HUES64 (cell line): ENCODE data around the gene AGPAT1.
"Not testable (repeated sequence)": the region's sequence is repeated elsewhere in the genome, so short reads cannot be mapped to it uniquely, and the experiment has no call there.

Experiments
- H3K27ac ChIP-seq: 2 replicates; pipeline ENCODE4 v1.7.0; 2013; ENCODE audit warnings: low read depth, low read length, inconsistent platforms
- H3K27me3 ChIP-seq: 2 replicates; pipeline ENCODE4 v1.6.1; 2013; ENCODE audit warnings: mild to moderate bottlenecking, low read length; ENCODE audit not compliant: insufficient read depth
- H3K36me3 ChIP-seq: 2 replicates; pipeline ENCODE4 v1.6.1; 2013; ENCODE audit warnings: mild to moderate bottlenecking, low read length; ENCODE audit not compliant: insufficient read depth
- H3K4me1 ChIP-seq: 2 replicates; pipeline ENCODE4 v1.6.1; 2013; ENCODE audit warnings: mild to moderate bottlenecking, low read length, moderate library complexity; ENCODE audit not compliant: insufficient read depth
- H3K4me3 ChIP-seq: 2 replicates; pipeline ENCODE4 v1.5.1; 2013; ENCODE audit warnings: mild to moderate bottlenecking, low read length, moderate library complexity
- H3K9ac ChIP-seq: 2 replicates; pipeline ENCODE4 v1.6.1; 2013; ENCODE audit warnings: mild to moderate bottlenecking, low read depth, low read length
- H3K9me3 ChIP-seq: 2 replicates; pipeline ENCODE4 v1.6.1; 2013; ENCODE audit warnings: low read depth, low read length; ENCODE audit not compliant: insufficient read depth
- WGBS: fragments of 150-250, 120-280 bp; methylation state at CpG from one replicate; pipeline ENCODE4 v1.1.7; 2013; ENCODE audit warnings: missing lambda C conversion rate; 5-methylcytosine and 5-hydroxymethylcytosine counted together

AGPAT1 gene

DNA sequence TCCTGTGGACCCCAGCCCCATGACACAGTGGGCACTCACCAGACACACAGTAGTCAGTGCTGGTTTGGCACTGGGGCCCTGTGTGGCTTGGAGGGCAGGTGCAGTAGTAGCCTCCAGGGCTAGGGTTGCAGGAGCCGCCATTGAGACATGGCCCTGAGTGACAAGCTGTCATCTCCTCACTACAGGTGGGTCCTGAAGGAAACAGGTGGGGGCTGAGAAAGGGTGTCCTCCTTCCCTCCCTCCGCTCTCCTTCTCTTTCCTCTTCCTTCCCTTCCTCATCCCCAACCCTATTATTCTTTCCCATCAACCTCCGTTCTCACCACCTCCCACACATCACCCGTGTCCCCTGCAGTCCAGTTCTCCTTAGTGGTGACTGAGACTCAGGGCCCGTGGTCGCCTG lies 37.8 kb upstream of the AGPAT1 start:
- Histone ChIP-seq H3K4me1 (no peaks in the 10 kb centered on the region), H3K9me3 (no peaks in the 10 kb centered on the region), H3K27me3 (no peaks in the 10 kb centered on the region), H3K36me3 (no peaks in the 10 kb centered on the region), H3K27ac (no peak overlapping the region), H3K9ac (no peak overlapping the region), H3K4me3 (no peak overlapping the region)
- WGBS, result 87% methylated on average over 6 of the region's 6 CpGs

DNA sequence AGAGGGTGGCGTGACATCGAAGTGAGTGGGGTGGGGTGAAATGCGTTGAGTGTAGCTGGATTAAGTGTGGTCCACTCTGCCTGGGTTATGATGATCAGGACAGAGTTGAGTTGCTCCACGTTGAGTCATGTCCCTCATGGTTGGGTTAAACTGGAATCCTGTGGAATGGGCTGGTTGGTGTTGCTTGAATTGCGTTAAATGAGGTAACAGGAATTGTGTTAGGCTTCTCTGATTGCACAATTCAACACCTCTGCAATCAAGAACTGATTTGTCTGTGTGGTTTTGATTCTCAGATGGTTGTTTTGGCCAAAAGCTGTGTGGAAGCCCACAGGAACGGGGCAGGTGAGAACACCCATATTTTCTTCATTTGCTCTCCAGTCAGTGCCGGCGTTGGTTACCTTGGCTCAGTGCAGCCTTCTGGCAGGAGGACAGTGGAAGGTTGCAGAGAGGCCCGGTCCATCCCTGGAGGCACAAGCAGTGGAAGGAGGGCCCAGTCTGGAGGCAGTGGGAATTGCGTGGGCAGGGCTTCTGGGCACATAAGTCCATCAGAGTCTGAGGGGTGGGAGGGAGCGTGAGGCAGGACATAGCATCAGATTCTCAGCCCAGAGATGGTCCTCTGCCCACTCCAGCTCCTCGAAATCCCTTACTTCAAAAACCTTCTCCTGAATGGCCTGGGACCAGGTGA lies 36.3 kb upstream of the AGPAT1 start:
- Histone ChIP-seq H3K4me3 (no peak overlapping the region), H3K27me3 (no peaks in the 10 kb centered on the region), H3K27ac (no peak overlapping the region), H3K36me3 (no peaks in the 10 kb centered on the region), H3K9ac (no peak overlapping the region), H3K9me3 (no peaks in the 10 kb centered on the region), H3K4me1 (no peaks in the 10 kb centered on the region)
- WGBS, result 91% methylated on average over 12 of the region's 12 CpGs

DNA sequence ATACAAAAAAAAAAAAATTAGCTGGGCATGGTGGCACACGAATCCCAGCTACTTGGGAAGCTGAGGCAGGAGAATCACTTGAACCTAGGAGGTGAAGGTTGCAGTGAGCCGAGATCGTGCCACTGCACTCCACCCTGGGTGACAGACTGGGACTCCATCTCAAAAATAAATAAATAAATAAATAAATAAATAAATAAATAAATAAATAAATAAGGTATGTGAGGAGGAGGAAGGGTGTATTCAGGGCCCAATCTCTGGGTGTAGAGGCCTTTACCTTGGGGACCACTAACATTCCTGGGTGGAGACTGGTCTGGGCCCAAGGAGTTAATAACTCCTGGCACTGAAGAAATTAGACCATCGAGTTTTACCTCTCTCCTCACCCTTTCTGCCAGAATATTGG lies 35.5 kb upstream of the AGPAT1 start:
- WGBS, result 87% methylated on average over 3 of the region's 4 CpGs
- H3K27ac ChIP-seq, H3K9me3 ChIP-seq, H3K4me1 ChIP-seq, H3K36me3 ChIP-seq, H3K4me3 ChIP-seq, H3K9ac ChIP-seq, H3K27me3 ChIP-seq: not testable (repeated sequence)

- no peaks in the 10 kb centered on the region for H3K4me1 ChIP-seq
- WGBS, result 83% methylated on average over 5 of the region's 5 CpGs
Measured at GRCh38 chr6:32210191-32210601, 34.3 kb upstream of the AGPAT1 start.

DNA sequence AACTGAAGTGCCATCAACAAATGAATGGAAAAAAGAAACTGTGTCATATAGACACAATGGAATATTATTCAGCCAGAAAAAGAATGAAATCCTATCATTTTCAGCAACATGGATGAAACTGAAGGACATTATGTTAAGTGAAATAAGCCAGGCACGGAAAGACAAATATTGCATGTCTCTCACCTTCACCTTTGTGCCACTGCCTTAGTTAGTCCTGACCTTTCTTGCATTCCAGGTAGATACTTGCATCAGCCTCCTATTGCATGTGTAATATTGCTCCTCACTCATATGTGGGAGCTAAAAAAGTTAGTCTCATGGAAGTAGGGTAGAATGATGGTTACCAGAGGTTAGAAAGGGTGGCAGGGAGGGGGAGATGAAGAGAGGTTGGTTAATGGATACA lies 33.1 kb upstream of the AGPAT1 start:
- Histone ChIP-seq H3K27ac (no peak overlapping the region), H3K4me1 (no peaks in the 10 kb centered on the region), H3K9me3 (no peaks in the 10 kb centered on the region), H3K36me3 (no peaks in the 10 kb centered on the region), H3K27me3 (no peaks in the 10 kb centered on the region), H3K4me3 (no peak overlapping the region), H3K9ac (no peak overlapping the region)
- WGBS, result 100% methylated on average over 1 of the region's 1 CpG

More at GRCh38 chr6:32210191-32210601, 34.3 kb upstream of the AGPAT1 start:
- no peak overlapping the region for H3K27ac ChIP-seq
- no peak overlapping the region for H3K4me3 ChIP-seq
- H3K9me3 ChIP-seq, result no peaks in the 10 kb centered on the region
- H3K27me3 ChIP-seq, result no peaks in the 10 kb centered on the region
- no peak overlapping the region for H3K9ac ChIP-seq
- H3K36me3 ChIP-seq, result no peaks in the 10 kb centered on the region

GRCh38 chr6:32204268-32204715 lies 28.4 kb upstream of the AGPAT1 start:
- WGBS, result 85% methylated on average over 3 of the region's 3 CpGs
- H3K27me3 ChIP-seq, result no peaks in the 10 kb centered on the region

DNA sequence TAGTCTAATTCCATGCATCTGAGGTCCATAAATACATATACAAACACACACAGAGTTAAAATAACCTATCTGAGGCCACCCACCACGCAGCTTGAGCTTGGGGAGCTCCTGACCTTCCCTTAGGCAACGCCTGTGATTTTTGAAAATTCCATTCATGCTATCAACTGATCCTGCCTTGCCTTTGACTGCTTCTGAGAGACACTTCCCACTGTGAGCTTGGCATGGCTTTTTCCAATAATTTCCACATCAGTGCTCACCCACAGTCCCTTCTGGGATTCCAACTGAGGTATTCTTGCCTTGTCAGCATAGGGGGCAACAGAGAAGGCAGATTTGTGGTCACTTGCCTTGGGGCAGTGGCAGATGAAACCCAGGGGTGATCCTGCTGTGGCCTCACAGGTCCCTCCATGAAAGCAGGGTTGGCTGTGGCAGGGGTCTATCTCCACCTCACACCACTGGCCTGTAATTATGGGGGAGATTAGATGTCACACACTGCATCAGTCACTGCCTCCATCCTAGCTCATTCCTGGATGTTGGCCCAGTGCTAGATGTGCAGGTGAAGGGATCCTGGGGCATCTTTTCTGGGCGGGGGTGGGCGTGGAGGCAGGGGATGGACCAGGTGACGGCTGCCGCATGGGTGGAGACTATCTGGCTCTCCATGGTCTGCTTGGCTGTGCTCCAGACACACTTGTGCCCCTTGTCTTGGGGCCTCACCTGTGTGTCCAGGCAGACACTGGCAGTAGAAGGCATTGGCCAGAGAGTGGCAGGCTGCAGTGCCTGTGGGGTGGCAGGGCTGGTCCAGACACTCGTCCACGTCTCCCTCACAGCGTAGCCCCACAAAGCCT lies 27.8 kb upstream of the AGPAT1 start:
- H3K36me3 ChIP-seq, result no peaks in the 10 kb centered on the region
- H3K27ac ChIP-seq, result no peak overlapping the region
- H3K9me3 ChIP-seq, result no peaks in the 10 kb centered on the region
- H3K27me3 ChIP-seq, result no peaks in the 10 kb centered on the region
- H3K4me1 ChIP-seq, result no peaks in the 10 kb centered on the region
- 90% methylated on average over 9 of the region's 9 CpGs for WGBS
- no peak overlapping the region for H3K9ac ChIP-seq
- H3K4me3 ChIP-seq, result no peak overlapping the region

More at GRCh38 chr6:32204268-32204715, 28.4 kb upstream of the AGPAT1 start:
- H3K4me1 ChIP-seq, result no peaks in the 10 kb centered on the region
- no peak overlapping the region for H3K9ac ChIP-seq
- H3K4me3 ChIP-seq, result no peak overlapping the region
- H3K36me3 ChIP-seq, result no peaks in the 10 kb centered on the region
- H3K9me3 ChIP-seq, result no peaks in the 10 kb centered on the region
- H3K27ac ChIP-seq, result no peak overlapping the region

- Histone ChIP-seq H3K27ac (no peak overlapping the region), H3K27me3 (no peaks in the 10 kb centered on the region), H3K36me3 (no peaks in the 10 kb centered on the region), H3K9me3 (no peaks in the 10 kb centered on the region), H3K9ac (no peak overlapping the region), H3K4me1 (peaks cover 5% of the 10 kb centered on the region; the same call in 1 of the 2 replicates), H3K4me3 (no peak overlapping the region)
- WGBS, result 89% methylated on average over 9 of the region's 9 CpGs
Measured at GRCh38 chr6:32202186-32202585, 26.3 kb upstream of the AGPAT1 start.

DNA sequence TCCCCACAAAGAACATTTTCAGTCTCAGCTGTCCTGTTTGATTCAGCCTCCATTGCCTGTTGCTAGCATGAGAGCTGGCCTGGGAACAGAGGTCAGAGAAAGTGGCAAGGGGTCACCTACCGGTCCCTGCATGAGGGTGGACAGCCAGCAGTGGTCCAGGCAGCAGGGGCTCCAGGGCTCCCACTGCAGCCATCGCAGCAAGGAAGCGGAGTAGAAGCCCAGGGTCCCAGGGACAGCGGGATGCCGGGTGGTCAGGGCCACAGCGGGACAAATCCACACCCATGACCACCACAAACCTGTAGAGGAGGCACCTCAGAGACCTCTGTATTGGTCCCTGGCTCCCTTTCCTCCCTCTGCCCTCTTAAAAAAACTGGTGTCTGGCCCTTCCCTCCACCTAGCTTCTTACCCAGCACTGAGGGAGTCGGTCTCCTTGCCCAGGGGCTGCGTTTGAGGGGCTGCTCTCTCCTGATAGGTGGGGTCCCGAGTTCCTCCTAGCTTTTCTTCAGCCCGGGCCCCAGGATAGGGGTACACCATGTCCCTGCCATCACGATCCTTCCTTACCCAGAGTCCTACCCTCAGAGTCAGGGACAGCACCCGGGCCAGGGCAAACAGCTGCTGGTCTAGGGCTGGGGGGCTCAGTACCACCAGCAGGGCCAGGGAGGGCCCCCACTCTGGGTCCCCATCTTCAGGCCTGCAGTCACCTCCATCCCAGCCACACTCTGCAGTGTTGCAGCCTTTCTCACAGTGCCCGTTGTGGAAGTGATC lies 25.0 kb upstream of the AGPAT1 start:
- no peak overlapping the region for H3K4me3 ChIP-seq
- peaks cover 12% of the 10 kb centered on the region for H3K4me1 ChIP-seq
- no peaks in the 10 kb centered on the region for H3K27me3 ChIP-seq
- H3K9ac ChIP-seq, result no peak overlapping the region
- H3K9me3 ChIP-seq, result no peaks in the 10 kb centered on the region
- H3K27ac ChIP-seq, result no peak overlapping the region
- 94% methylated on average over 12 of the region's 13 CpGs for WGBS
- H3K36me3 ChIP-seq, result no peaks in the 10 kb centered on the region

GRCh38 chr6:32198866-32199265 lies 23.0 kb upstream of the AGPAT1 start:
- H3K9me3 ChIP-seq, result no peaks in the 10 kb centered on the region
- no peak overlapping the region for H3K9ac ChIP-seq
- WGBS, result 92% methylated on average over 17 of the region's 17 CpGs
- no peaks in the 10 kb centered on the region for H3K27me3 ChIP-seq
- H3K4me1 ChIP-seq, result peaks cover 24% of the 10 kb centered on the region
- no peak overlapping the region for H3K27ac ChIP-seq
- H3K36me3 ChIP-seq, result no peaks in the 10 kb centered on the region
- H3K4me3 ChIP-seq, result no peak overlapping the region

DNA sequence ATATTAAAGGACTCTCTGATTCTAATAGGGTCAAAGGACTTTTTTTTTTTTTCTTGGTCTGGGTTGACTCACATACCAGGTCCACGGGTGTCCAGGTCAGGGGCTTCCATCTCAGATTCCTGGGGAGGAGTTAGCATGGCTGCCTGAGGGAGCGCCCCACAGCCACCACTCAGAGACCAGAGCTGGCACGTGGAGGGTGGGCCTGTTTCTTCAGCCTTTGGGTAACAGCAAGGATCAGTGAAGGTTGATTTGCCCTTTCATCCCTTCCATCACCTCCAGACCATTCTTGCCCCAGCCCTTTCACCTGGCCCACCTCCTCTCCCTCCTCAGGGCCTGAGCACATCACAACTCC lies 22.4 kb upstream of the AGPAT1 start:
- Histone ChIP-seq H3K4me3 (no peak overlapping the region), H3K9me3 (no peaks in the 10 kb centered on the region), H3K4me1 (peaks cover 24% of the 10 kb centered on the region), H3K27ac (no peak overlapping the region), H3K36me3 (no peaks in the 10 kb centered on the region), H3K9ac (no peak overlapping the region), H3K27me3 (no peaks in the 10 kb centered on the region)
- 84% methylated on average over 3 of the region's 3 CpGs for WGBS
